Activated CD4-positive, CD25-positive, alpha-beta regulatory T cell treated with anti-CD3 and anti-CD28 coated beads, Interleukin-2, amount 50 U/mL, for 72 hours (primary cell): ENCODE results near the gene ABCF2.

ENCODE experiments used
- DNase-seq: peaks from one replicate; pipeline ENCODE4 v3.0.0; 2021

Gene ABCF2

GRCh38 chr7:151168003-151168786, 58.8 kb downstream of the ABCF2 start:
- DNase-seq, result peak; percentile 66

GRCh38 chr7:151167197-151167961, 59.6 kb downstream of the ABCF2 start, which contains the start of gene GBX1:
Gene GBX1, minus strand, starts transcription at chr7:151167694. Its CDS starts 146 bp downstream, at chr7:151167548.
- DNase-seq, result no peak

GRCh38 chr7:151166629-151167196, 60.3 kb downstream of the ABCF2 start:
- DNase-seq, result no peak
